Upper lobe of left lung (tissue), 6 donors: ENCODE measurements around the gene CBLL2. TPM values are rescaled to one million over a fixed set of nuclear protein-coding genes. Genes with fewer than 3 reads are reported as not detected.

ENCODE experiments used
- ATAC-seq, 2 donors: fragments of 200-7000 bp; cut with Tn5 transposase; one replicate each; pipeline ENCODE4 v1.9.1; 2022; ENCODE audit warnings: mild to moderate bottlenecking in 2 of 2, moderate library complexity in 2 of 2; ENCODE audit not compliant: low FRiP score in 2 of 2
- DNase-seq, 2 donors: peaks; one replicate each; pipeline ENCODE4 v3.0.0-alpha.2; 2019 to 2020
- H3K27ac ChIP-seq, 4 donors: fragments of 200-600 bp; sonication (generic); one replicate each; pipeline ENCODE4 v1.5.1; 2016 to 2019
- H3K27me3 ChIP-seq, 4 donors: fragments of 200-600 bp; sonication (generic); one replicate each; pipeline ENCODE4 v1.5.1; 2017 to 2019
- H3K36me3 ChIP-seq, 4 donors: fragments of 200-600 bp; sonication (generic); one replicate each; pipeline ENCODE4 v1.5.1; 2016 to 2019
- H3K4me1 ChIP-seq, 4 donors: fragments of 200-600 bp; sonication (generic); one replicate each; pipeline ENCODE4 v1.5.1; 2018 to 2019
- H3K4me3 ChIP-seq, 4 donors: fragments of 200-600 bp; sonication (generic); one replicate each; pipeline ENCODE4 v1.5.1; 2017 to 2019; ENCODE audit warnings: mild to moderate bottlenecking in 2 of 4, moderate library complexity in 1 of 4
- H3K9me3 ChIP-seq, 4 donors: fragments of 200-600 bp; sonication (generic); one replicate each; pipeline ENCODE4 v1.5.1; 2018 to 2019
- CTCF ChIP-seq, 6 experiments: fragments of 450-650 bp in 4 of 6; fragments of 200-600 bp in 2 of 6; sonication (generic) in 2 of 6; IDR thresholded peaks; one replicate each; pipeline ENCODE4 v1.5.1; 2016 to 2019; ENCODE audit warnings: antibody characterized with exemption in 6 of 6
- EP300 ChIP-seq, 4 donors: sonication (generic); formaldehyde crosslinking; IDR thresholded peaks; one replicate each; pipeline ENCODE4 v1.5.1; 2017; ENCODE audit warnings: antibody characterized with exemption in 4 of 4, control low read depth in 2 of 4
- POLR2A ChIP-seq, 4 donors: fragments of 450-650 bp; IDR thresholded peaks; one replicate each; pipeline ENCODE4 v1.5.1; 2016 to 2017; ENCODE audit warnings: antibody characterized with exemption in 4 of 4, mild to moderate bottlenecking in 2 of 4
- POLR2AphosphoS5 ChIP-seq, 2 donors: sonication (generic); formaldehyde crosslinking; IDR thresholded peaks; one replicate each; pipeline ENCODE4 v1.5.1; 2017; ENCODE audit warnings: antibody characterized with exemption in 2 of 2
- WGBS, 2 donors: methylation state at CpG; one replicate each; pipeline ENCODE4 v1.1.5; 2017 to 2018; 5-methylcytosine and 5-hydroxymethylcytosine counted together
- total RNA-seq, 6 donors: library from RNA; depleted of rRNA in 4 of 6; stranded (reverse); fragments of >200 nt in 4 of 6; gene quantifications; one replicate each; pipeline versions ENCODE4 v1.1.0 to v1.2.1, GENCODE V29; 2016 to 2021
- donor health status: DM: no; HTN: no; CAD: no; lungs with moderate emphysema.
- donor health status: DM: no; HTN: yes; CAD: no; lungs with severe emphysema.

CBLL2 gene
- not detected for total RNA-seq

- H3K9me3 ChIP-seq = no peaks in the 10 kb centered on the region
- TF ChIP-seq CTCF (IDR thresholded peaks at IDR 0.05) = no peak
- TF ChIP-seq EP300 (IDR thresholded peaks at IDR 0.05) = no peak
- no peak for TF ChIP-seq POLR2AphosphoS5 (IDR thresholded peaks at IDR 0.05)
- TF ChIP-seq POLR2A (IDR thresholded peaks at IDR 0.05) = no peak
- H3K36me3 ChIP-seq = no peaks in the 10 kb centered on the region
- ATAC-seq (no peak), DNase-seq (no peak)
- H3K27me3 ChIP-seq = no peaks in the 10 kb centered on the region
- no peak within 1 kb of the TSS for H3K27ac ChIP-seq
- H3K4me1 ChIP-seq = no peaks in the 10 kb centered on the region
- 76 to 86% methylated on average over 13 of the region's 13 CpGs for WGBS, 2 donors
- H3K4me3 ChIP-seq = no peak within 1 kb of the TSS
Measured at GRCh38 chrX:22272613-22273012, at the start of gene CBLL2. Gene CBLL2 (plus strand): TSS chrX:22272913. CDS start chrX:22272992, 79 bp downstream.

GRCh38 chrX:22234380-22234779, 38.3 kb upstream of the CBLL2 start:
- TF ChIP-seq POLR2AphosphoS5 (IDR thresholded peaks at IDR 0.05) (no peak), CTCF (IDR thresholded peaks at IDR 0.05) (no peak), EP300 (IDR thresholded peaks at IDR 0.05) (no peak), POLR2A (IDR thresholded peaks at IDR 0.05) (no peak)
- Histone ChIP-seq H3K27ac (no peak overlapping the region), H3K4me3 (no peak overlapping the region), H3K27me3 (no peaks in the 10 kb centered on the region), H3K4me1 (no peaks in the 10 kb centered on the region), H3K9me3 (no peaks in the 10 kb centered on the region), H3K36me3 (no peaks in the 10 kb centered on the region)
- ATAC-seq = no peak
- DNase-seq = no peak
- 26 to 77% methylated on average over 2 to 3 of the region's 6 CpGs for WGBS, 2 donors

DNA sequence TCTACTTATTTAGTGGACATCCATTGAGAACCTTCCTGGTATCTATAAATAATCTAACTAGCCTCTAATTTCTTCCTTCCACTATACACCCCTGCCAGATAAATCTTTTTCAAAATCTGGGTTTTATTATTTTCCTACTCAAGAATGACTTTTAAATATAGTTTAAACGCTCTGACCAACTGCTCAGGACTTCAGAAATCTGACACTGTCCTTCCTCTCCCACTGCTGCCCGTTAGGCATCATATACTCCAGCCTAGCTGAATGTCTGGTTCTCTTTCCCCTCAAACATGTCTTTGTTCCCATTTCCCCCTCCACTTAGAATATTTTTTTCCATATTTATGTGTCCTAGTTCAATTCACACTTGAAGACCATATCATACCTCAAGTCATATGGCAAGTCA, 35.2 kb upstream of the CBLL2 start:
- no peak overlapping the region for H3K27ac ChIP-seq
- no peaks in the 10 kb centered on the region for H3K9me3 ChIP-seq
- no peak for DNase-seq
- H3K4me1 ChIP-seq = no peaks in the 10 kb centered on the region
- no peak overlapping the region for H3K4me3 ChIP-seq
- TF ChIP-seq EP300 (IDR thresholded peaks at IDR 0.05) (no peak), POLR2A (IDR thresholded peaks at IDR 0.05) (no peak), POLR2AphosphoS5 (IDR thresholded peaks at IDR 0.05) (no peak), CTCF (IDR thresholded peaks at IDR 0.05) (no peak)
- 66 to 69% methylated on average over 2 of the region's 2 CpGs for WGBS, 2 donors
- no peaks in the 10 kb centered on the region for H3K36me3 ChIP-seq
- H3K27me3 ChIP-seq = no peaks in the 10 kb centered on the region
- no peak for ATAC-seq

DNA sequence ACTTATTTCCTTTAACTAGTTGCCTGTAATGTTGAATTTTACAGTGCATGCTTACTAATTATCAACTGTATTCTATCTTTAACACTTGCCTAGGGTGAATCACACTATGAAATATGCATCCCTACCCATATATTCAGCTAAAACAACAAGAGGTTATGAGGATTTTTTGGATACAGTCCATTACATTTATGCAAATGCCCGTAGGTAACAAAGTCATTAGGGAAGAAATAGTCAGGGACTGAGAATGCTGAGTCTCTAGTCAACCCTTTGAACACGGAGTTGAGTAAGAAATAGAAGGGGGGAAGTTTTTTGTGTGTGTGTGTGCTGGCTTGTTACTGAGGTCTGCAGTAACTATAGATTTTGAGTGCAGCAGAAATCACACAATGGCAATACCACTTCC, 26.1 kb upstream of the CBLL2 start:
- H3K4me1 ChIP-seq = no peaks in the 10 kb centered on the region
- WGBS, 2 donors = 73 to 82% methylated on average over 2 of the region's 2 CpGs
- H3K9me3 ChIP-seq = no peaks in the 10 kb centered on the region
- TF ChIP-seq EP300 (IDR thresholded peaks at IDR 0.05) (no peak), CTCF (IDR thresholded peaks at IDR 0.05) (no peak), POLR2AphosphoS5 (IDR thresholded peaks at IDR 0.05) (no peak), POLR2A (IDR thresholded peaks at IDR 0.05) (no peak)
- H3K4me3 ChIP-seq = no peak overlapping the region
- DNase-seq (no peak), ATAC-seq (no peak)
- no peak overlapping the region for H3K27ac ChIP-seq
- no peaks in the 10 kb centered on the region for H3K27me3 ChIP-seq
- no peaks in the 10 kb centered on the region for H3K36me3 ChIP-seq

GRCh38 chrX:22247169-22247568, 25.5 kb upstream of the CBLL2 start:
- DNase-seq = no peak
- 40 to 57% methylated on average over 1 of the region's 1 CpG for WGBS, 2 donors
- no peak for TF ChIP-seq EP300 (IDR thresholded peaks at IDR 0.05)
- no peak for TF ChIP-seq POLR2AphosphoS5 (IDR thresholded peaks at IDR 0.05)
- TF ChIP-seq POLR2A (IDR thresholded peaks at IDR 0.05) = no peak
- no peak for TF ChIP-seq CTCF (IDR thresholded peaks at IDR 0.05)

More at GRCh38 chrX:22247169-22247568, 25.5 kb upstream of the CBLL2 start:
- Histone ChIP-seq H3K27me3 (no peaks in the 10 kb centered on the region), H3K9me3 (no peaks in the 10 kb centered on the region), H3K4me1 (no peaks in the 10 kb centered on the region), H3K27ac (no peak overlapping the region), H3K4me3 (no peak overlapping the region), H3K36me3 (no peaks in the 10 kb centered on the region)
- no peak for ATAC-seq
